EH (cell line): ENCODE data around the gene ERC2.

ENCODE experiments used
- DNase-seq: peaks from one replicate; pipeline ENCODE4 v3.0.0-alpha.2; 2015; ENCODE audit warnings: low read depth

The ERC2 gene

DNA sequence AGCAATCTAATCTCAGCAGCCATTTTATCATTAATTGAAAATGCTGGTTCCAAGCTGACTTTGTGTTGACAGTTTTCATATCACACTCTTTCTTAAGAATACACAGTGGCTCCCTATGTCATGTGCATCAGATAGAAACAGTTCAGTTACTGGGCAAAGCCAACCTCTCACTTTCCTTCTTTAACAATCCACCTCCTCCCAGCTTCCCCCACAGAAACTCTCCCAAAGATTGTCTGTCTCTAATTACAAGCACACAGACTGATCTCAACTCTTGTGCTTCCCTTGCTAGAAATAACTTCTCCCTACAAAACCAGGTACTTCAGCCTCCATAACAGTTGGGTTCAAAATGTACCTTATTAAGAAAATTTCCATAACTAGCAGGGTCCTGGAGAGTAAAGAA lies 752.2 kb downstream of the ERC2 start:
- DNase-seq: no peak

- no peak for DNase-seq
Measured at GRCh38 chr3:55714057-55714456, 754.2 kb downstream of the ERC2 start.

- DNase-seq: no peak
Measured at GRCh38 chr3:55711646-55712045, 756.6 kb downstream of the ERC2 start.

DNA sequence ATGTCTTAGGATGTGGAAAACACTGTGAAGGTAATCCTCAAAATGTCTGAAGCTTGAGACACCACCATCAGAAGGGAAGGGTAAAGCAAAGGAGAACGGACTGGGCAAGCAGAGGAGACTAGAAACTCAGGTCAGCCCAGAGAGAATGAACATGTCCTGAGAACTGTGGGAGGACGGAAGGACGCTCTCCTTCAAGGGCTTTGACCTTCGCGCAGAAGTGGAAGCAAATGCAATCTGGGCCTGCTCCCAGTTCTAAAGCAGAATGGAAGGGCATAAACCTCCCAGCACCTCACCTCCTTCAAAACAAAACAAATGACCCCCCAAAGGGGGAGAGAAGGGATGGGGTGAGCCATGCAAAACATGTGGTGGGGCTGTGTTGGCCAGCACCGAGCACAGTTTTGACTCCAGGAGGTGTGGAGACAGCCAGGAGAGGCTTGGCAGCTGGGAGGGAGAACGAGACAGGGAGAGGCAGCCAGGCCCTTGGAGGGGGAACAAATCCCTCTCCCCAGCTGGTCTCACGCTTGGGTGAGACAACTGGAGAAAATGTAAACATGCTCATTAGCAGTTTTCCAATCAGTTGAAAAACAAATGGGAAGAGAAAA lies 758.8 kb downstream of the ERC2 start:
- no peak for DNase-seq

DNA sequence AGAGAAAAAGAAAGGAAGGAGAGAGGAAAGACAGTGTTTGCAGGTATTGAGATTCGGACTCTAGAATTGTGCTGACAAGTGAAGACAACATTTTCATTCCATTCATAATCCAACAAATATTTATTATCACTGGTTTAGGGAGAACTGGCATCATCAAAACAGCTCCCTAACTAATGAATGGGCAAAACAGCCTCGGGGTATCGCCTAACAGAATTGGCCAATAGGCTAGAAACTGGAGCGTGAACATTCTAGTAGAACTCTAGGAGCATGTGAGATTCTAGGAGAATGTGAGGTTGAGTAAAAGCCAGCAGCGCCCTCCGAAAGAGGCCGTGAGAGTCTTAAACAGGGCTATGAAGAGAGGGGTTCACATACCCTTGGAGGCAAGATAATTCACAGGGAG lies 759.3 kb downstream of the ERC2 start:
- DNase-seq: no peak

DNA sequence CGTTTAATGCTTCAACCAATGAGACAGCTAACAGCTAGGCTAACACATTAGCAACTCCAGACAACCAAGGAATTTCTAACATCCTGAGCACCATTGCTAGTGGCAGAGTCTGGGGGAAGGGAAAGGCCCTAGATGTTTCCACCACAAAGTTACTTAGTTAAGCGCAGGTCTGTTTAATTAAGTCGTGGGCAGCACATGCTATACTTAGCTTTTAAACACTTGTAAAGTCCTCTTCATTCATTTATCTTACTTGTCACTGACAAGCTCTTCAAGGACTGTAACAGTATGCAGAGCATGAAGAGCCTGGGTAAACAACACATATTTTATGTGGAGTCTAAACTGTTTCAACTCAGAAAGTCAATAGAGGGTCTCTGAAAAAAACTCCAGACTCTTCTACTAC lies 760.0 kb downstream of the ERC2 start:
- no peak for DNase-seq

DNA sequence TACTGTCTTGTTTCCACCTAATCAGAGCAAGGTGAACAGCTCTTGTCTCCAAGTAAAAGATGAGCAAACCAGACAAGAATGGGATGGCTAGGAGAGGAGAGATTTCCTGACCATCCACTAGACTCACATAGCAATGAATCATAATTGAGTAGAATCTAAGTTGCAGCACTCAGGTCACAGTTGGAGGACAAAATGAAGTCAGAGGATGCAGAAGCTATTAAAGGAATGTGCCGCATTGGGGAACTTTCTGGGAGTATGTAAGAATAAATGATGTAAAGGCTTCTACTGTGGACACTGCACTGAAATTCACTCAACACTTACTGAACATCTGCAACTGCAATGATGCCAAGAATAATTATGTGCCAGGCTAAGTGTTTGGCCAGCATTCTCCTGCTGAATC lies 763.7 kb downstream of the ERC2 start:
- DNase-seq: peak; percentile 95

DNA sequence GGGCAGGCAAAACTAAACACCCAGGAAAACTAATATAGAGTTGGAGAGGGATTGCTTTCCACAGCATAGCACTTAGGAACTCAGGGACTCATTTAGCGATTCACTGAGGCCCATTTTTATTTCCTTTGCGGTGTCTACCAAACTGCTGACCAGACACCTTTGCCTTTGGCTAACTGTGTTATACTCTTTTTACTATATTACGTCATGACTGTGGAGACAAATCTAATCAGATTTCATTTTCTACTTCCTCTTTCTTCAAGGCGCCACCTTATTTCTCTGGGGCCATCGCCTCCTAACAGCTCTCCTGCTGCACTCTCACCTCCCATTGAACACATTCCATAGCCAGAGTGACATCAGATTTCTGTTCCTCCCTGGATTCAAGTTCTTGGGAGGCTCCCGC lies 765.4 kb downstream of the ERC2 start:
- no peak for DNase-seq

- peak; percentile 84 for DNase-seq
Measured at GRCh38 chr3:55701997-55702396, 766.3 kb downstream of the ERC2 start.

GRCh38 chr3:55698831-55699230 lies 769.4 kb downstream of the ERC2 start:
- peak; percentile 54 for DNase-seq

DNA sequence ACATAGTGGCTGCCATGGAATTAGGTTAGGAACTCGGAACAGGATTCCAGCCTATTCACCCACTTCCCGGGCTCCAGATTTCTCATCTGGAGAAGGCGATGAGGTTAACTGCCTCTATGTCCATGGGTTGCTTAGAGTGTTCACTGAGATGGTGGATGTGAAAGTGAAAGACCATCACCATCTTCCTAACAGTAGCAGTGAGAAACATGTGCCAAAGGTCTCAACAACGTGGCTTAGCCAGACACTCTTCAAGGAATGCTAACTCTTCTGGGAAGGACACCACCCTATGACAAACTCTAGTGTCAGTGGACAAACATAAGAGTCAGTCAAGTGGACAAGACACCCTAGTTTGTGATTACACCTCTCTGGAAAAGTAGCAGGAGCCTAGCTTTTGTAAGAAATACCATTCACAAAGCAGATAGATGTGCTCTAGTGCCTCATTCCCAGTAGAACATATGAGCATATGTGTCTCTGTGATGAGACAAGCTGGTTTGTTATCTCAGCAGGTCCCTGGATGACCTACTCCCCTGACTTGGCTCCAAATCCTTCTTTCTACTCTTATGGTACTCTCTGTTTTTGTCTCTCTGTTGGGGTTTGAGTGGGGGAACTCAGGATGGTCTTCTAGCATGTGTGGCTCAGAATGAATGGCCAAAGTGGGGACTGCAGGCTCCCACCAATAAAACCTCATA lies 770.9 kb downstream of the ERC2 start:
- DNase-seq: no peak

- peak; percentile 86 for DNase-seq
Measured at GRCh38 chr3:55692957-55693558, 775.2 kb downstream of the ERC2 start.

DNA sequence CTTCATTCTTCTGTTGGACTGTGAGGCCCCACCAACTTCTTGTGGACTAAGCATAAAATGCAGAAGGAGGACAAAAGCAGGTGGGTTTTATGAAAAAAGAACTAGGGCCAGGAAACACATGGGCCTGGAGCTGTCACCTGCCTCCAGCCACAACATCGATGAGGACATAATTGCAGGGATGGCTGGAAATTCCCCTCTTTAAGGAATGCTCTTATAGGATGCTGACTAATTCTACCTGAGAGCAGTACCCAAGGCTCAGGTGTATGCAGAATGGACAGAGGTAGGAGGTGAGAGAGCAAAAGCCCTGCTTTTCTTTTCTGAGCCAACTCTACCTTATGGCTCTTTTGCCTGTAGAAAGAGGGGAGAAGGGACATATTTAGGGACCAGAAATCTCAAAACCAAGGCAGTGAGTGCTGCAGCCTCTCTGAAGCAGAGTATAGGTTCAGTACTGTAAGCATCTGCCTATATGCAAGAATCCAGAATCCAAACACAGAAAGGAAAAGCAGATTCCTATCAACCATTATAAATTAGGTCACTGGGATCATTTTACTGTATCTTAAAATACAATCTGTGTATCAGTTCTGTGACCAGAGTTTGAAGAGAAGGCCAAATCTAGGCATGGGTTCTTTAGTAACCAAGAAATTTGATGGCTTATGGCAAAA lies 775.8 kb downstream of the ERC2 start:
- DNase-seq: no peak

- no peak for DNase-seq
Measured at GRCh38 chr3:55691141-55691540, 777.1 kb downstream of the ERC2 start.

DNA sequence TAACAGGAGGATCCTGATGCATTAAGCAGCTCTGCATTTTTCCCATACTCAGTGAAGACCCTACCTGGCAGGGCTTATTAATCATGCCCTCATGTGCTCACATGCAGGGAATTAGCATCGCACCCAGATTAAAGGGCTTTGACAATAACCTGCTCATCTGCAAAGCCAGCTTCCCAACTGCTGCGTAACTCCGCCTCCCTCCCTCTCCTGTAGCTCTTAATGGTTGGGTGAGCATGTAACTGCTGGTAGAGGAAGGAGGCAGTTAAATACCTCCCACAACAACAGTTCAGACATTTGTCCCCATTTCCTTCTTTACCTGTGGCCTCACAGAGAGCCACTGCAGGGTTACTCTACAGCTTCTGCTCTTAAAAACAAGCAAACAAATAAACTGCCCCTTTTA lies 777.5 kb downstream of the ERC2 start:
- DNase-seq: no peak

DNA sequence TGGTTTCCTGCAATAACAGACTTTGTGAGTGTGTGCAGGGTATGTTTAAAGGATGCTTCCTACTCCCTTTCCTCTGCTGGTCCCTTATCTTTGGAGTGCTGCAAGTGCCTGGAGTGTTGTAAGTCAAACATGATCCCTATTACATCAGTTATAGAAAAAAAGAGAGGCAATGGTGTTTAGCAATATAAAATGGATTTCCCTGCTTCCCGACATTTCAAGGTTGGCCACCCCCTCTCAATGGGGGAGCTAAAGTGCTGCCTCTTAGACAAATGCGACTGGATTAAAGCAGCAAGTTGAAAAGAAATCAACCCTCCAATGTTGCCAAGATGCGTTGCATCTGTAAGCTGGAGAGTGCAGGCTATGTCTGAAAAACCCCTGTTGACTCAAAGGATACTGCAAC lies 778.1 kb downstream of the ERC2 start:
- no peak for DNase-seq

DNA sequence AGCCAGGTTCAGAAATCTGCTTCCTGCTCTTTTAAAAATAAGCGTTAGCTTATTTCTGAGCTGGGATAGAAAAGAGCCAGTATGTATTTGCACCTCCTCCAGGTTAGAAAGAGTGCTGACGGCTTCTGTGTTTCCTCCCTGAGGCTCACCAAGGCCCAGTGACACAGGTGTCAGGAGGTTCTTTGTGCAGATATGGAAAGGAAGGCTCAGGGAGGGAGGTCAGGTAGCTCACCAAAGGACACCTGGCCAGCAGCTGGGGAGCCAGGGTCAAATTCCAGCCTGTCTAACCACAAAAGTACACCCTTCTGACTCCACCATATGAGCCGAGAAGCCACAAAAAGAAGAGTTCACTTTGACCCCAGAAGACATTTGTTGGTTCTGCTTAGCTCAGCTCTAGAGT lies 780.1 kb downstream of the ERC2 start:
- DNase-seq: no peak

DNA sequence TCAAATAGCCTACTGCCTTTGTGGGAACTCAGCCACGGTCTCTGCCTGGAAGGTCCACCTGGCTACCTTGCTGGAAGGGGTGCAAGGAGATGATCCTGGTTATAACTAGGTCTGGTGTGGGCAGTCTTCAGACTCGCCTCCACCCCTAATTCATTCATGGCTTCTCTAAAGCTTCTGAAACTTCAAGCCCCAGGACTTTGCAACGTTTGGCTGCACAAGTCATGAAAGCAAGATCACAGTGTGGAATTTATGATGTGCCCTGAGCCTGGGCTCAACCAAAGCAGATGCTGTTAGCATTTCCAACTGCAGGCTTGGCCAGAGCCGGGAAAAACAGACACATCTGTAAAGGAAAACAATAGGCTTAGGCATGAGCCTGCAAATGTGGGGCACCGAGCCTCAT lies 780.7 kb downstream of the ERC2 start:
- no peak for DNase-seq

DNA sequence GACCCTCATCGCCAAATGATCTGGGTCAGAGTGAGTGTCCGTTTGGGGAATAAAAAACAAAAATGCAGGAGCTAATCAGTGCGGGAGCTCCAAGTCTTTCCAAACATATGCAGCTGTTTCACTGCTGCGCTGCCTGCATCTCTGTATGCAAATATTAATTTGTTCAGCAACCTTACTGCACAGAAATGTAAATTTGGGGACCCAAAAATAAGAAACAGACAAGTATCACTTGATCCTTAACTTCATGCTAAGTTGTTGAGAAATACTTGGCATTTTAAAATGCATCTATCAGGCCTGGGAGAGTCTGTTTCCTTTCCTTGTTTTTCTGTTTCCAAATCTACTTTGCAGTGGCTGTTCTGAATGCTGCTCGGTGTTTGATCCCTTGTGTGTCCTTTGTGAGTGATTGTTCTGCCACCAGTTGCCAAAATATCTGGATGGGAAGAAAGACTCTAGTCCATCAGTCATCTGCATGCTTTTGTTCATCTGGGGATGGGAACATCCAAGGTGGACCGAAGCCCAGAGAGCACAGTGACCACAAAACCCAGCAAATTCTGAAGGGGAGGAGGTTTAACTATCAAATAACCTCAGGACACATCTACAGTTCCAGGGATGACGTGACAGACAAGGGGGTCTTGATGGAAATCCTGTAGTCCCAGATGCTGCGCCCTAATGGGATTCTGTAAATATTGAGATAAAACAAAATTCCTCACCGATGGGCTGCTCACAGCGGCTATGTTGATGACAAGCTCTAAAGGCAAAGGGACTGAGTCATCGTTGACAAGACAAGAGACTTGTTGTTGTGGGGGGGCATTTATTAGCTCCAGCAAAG lies 781.6 kb downstream of the ERC2 start:
- DNase-seq: peak; percentile 73

DNA sequence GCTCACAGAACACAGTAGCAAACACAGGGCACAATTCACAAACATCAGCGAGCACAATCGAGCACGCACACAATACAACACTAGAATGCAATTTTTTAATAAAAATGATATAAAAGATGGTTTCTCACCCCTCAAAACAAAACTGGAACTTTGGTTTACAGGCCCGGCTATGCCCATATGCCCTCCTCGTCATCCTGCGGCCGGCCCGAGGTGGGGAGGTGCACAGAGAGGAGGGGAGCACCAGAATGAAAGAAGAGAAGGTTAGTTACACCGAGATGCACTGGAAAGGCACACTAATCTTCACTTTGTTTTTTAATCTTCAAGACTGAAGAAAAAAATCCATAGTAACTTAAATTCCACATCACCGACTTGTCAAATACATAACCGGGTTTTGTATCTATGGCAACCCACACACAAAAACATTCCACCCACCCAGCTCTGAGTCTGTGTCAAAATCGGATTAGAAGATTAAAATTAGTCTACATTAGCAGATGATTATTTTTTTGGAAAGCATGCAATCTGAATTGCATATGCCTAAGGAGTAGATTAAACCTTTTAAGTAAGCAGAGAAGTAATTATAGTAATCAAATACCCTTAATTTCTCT lies 784.5 kb downstream of the ERC2 start:
- peak; percentile 37 for DNase-seq

- no peak for DNase-seq
Measured at GRCh38 chr3:55682461-55682860, 785.8 kb downstream of the ERC2 start.
